Neural cell (in vitro differentiated cells): ENCODE results near the gene NOP14.

ENCODE experiments used
- EZH2 ChIP-seq: fragments of 200-600, 300-800 bp; shearing (Covaris generic), sonication (generic); IDR thresholded peaks from 2 replicates; pipeline ENCODE4 v1.6.1; 2014; ENCODE audit warnings: antibody characterized with exemption, low read length, borderline replicate concordance, mild to moderate bottlenecking; ENCODE audit not compliant: insufficient read depth, poor library complexity, severe bottlenecking
- POLR2AphosphoS5 ChIP-seq: IDR thresholded peaks from 2 replicates; pipeline ENCODE4 v1.6.1; 2012
- RAD21 ChIP-seq: fragments of 450-650 bp; conservative IDR thresholded peaks from 2 replicates; pipeline ENCODE4 v1.6.1; 2014; ENCODE audit warnings: antibody characterized with exemption, mild to moderate bottlenecking, moderate library complexity
- SMC3 ChIP-seq: fragments of 450-650 bp; conservative IDR thresholded peaks from 2 replicates; pipeline ENCODE4 v1.6.1; 2014; ENCODE audit warnings: antibody characterized with exemption, mild to moderate bottlenecking, moderate library complexity; ENCODE audit not compliant: poor library complexity
- TAF1 ChIP-seq: IDR thresholded peaks from 2 replicates; pipeline ENCODE4 v1.6.1; 2012; ENCODE audit warnings: low read depth
- TF ChIP-seq, protein P1 (sequence below): fragments of 450-650 bp; IDR thresholded peaks from 2 replicates; pipeline ENCODE4 v1.5.1; 2014; ENCODE audit warnings: antibody characterized with exemption, mild to moderate bottlenecking, moderate library complexity; ENCODE audit not compliant: poor library complexity, severe bottlenecking
- TF ChIP-seq, protein P2 (sequence below): IDR thresholded peaks from 2 replicates; pipeline ENCODE4 v1.6.1; 2012; ENCODE audit warnings: borderline replicate concordance

DNA sequence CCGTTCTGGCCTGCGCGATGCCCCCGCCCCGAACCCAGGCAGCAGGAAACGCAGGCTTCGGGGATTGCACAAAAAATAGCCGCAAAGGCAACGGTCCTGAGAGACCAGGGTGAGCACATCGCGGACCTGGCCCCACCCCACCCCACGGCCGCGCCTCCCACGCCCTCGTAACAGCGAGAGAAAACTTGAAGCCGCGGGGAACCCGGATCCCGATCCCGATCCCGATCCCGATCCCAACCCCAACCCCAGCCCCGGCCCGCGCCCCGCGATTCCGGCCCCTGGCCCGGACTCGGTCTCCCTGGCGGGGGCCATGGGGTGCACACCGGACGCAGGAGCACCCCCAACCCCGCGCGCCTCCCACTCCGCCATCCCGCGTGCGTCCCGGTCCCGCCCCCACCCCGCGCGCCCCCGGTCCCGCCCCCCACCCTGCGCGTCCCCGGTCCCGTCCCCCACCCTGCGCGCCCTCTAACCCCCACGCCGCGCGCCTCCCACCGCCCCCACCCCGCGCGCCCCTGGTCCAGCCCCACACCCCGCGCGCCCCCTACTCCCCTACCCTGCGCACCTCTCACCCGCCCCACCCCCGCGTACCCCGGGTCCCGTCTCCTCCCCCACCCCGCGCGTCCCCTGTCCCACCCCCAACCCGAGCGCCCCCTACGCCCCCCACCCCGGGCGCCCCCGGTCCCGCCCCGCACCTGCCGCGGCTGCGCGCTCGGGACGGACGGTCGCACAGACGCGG lies 29.0 kb downstream of the NOP14 start:
- no peak for TF ChIP-seq POLR2AphosphoS5
- TF ChIP-seq, protein P1, sequence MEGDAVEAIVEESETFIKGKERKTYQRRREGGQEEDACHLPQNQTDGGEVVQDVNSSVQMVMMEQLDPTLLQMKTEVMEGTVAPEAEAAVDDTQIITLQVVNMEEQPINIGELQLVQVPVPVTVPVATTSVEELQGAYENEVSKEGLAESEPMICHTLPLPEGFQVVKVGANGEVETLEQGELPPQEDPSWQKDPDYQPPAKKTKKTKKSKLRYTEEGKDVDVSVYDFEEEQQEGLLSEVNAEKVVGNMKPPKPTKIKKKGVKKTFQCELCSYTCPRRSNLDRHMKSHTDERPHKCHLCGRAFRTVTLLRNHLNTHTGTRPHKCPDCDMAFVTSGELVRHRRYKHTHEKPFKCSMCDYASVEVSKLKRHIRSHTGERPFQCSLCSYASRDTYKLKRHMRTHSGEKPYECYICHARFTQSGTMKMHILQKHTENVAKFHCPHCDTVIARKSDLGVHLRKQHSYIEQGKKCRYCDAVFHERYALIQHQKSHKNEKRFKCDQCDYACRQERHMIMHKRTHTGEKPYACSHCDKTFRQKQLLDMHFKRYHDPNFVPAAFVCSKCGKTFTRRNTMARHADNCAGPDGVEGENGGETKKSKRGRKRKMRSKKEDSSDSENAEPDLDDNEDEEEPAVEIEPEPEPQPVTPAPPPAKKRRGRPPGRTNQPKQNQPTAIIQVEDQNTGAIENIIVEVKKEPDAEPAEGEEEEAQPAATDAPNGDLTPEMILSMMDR = no peak
- TF ChIP-seq SMC3 = no peak
- TF ChIP-seq TAF1 = no peak
- no peak for TF ChIP-seq EZH2
- TF ChIP-seq, protein P2, sequence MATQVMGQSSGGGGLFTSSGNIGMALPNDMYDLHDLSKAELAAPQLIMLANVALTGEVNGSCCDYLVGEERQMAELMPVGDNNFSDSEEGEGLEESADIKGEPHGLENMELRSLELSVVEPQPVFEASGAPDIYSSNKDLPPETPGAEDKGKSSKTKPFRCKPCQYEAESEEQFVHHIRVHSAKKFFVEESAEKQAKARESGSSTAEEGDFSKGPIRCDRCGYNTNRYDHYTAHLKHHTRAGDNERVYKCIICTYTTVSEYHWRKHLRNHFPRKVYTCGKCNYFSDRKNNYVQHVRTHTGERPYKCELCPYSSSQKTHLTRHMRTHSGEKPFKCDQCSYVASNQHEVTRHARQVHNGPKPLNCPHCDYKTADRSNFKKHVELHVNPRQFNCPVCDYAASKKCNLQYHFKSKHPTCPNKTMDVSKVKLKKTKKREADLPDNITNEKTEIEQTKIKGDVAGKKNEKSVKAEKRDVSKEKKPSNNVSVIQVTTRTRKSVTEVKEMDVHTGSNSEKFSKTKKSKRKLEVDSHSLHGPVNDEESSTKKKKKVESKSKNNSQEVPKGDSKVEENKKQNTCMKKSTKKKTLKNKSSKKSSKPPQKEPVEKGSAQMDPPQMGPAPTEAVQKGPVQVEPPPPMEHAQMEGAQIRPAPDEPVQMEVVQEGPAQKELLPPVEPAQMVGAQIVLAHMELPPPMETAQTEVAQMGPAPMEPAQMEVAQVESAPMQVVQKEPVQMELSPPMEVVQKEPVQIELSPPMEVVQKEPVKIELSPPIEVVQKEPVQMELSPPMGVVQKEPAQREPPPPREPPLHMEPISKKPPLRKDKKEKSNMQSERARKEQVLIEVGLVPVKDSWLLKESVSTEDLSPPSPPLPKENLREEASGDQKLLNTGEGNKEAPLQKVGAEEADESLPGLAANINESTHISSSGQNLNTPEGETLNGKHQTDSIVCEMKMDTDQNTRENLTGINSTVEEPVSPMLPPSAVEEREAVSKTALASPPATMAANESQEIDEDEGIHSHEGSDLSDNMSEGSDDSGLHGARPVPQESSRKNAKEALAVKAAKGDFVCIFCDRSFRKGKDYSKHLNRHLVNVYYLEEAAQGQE = no peak
- TF ChIP-seq RAD21 = no peak
